HG02642 (cell line): ENCODE results near the gene ARHGAP20.

Experiments
- ATAC-seq: cut with Tn5 transposase; IDR thresholded peaks from one replicate; pipeline ENCODE4 v1.9.1; 2021; ENCODE audit warnings: mild to moderate bottlenecking; ENCODE audit not compliant: unreplicated experiment, poor library complexity

Gene ARHGAP20

DNA sequence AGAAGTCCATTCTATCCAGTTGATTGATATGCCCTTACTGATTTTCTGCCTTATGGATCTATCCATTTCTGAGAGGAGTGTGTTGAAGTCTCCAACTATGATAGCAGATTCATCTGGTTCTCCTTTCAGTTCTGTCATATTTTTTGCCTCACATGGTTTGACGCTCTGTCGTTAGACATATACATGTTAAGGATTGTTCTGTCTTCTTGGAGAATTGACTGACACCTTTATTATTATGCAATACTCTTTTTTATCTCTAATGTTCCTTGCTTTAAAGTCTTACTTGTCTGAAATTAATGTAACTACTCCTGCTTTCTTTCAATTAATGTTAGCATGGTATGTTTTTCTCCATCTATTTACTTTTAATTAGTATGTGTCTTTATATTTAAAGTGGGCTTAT, 12.1 kb upstream of the ARHGAP20 start:
- no peak for ATAC-seq

DNA sequence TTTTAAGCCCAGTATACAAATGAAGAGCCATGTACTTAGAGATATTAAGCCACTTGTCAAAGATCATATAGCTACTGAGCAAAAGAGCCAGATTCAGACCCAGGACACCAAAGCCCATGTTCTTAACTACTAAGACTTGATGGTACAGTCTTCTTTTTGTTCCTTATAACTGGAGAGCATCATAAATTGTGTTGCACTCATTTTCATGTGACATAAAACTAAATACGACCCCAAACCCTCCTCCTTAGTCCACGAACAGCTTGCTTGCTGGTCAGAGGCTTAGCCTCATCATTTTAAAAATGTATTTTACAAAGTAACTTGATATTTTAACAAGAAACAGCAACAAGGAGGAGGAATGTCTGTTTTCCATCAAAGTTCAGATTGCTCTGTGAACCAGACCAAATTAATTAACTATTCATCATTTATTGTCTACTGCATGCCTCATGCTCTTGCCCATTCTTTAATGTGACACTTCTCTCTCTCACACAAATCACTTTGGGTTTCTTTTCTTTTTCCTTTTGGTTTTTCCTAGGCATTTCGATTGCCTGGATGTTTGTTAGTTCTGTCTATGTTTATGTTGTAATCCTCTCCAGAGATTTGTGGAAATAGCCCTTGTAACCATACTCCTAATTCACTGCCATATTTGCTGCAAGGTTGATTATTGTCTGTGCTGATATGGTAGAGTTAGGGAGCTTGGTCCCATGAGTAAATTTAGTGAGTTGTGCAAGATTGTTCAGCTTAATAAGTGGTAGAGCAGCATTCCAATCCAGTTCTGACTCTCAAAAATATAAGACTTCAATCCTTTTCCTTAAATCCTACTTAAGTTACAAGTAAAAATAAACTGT, 8.4 kb upstream of the ARHGAP20 start:
- no peak for ATAC-seq

DNA sequence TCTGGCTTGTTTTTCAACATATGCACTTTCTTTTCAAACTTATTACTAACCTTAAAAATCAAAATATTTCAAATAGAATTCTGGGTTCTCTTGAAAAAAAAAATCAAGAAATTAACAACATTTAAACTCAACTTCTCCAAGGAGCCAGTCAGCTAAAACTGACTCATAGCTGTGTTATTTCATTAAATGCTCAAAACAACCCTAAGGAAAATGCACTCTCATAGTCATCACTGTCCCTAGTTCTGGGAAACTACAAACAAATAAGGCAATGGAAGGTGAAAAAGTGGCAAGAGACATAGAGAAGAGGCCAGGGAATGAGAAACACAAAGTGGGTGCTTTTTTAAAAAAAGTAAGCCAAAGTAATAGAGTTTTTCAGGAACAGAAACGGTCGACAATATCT, 4.1 kb upstream of the ARHGAP20 start:
- ATAC-seq, result no peak

GRCh38 chr11:110715541-110715940, 3.3 kb upstream of the ARHGAP20 start:
- ATAC-seq, result no peak

DNA sequence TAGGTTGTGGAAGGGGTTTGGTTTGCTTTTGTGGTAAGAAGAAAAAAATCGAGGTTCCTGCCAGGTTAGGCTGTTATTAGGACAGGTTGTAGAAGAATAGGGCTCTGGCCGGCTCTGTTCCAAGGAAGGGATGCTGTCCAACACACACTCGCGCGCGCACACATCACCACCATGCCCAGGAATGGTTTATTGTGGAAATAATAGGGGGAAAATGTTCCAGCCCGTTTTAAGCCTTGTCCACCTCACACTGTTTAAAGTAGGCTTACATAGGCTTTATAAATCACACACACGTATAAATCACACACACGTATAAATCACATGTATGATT, 1.2 kb upstream of the ARHGAP20 start:
- no peak for ATAC-seq

DNA sequence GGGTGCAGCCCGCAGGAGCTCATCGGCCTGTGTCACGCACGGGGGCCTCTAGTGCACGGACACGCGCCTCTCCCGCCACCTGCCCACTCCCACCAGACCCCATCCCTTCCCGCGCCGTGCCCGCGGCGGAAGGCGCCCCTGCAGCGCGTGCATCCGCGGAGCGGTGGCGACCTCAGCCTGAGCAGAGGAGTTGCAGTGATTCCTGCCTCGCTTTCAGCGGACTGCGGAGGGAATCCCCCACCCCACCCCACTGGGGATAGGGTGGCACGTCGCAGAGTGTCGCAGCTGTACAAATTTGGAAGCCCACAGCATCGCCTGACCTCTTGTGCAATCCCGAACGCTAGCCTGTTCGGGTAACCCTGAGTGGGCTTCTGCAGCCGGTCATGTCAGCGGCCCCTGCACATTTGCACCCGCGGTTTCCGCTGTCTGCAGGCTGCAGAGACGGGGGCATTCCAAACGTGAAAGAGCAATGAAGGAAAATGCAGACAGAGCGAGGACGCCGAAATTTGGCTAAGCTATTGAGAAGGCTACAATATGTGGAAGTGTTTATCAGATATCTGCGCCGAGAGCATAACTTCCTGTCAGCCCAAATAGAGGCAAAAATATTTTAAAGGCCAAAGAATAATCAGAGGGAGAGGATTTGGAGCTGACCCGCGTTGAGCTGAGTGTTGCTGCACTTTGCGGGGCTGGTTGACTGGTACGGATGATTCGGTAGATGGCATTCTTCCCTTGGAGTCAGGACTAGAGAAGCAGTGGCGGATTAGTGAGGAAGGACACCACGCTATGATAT, 617 bp upstream of the ARHGAP20 start:
- ATAC-seq, result peak; percentile 32

DNA sequence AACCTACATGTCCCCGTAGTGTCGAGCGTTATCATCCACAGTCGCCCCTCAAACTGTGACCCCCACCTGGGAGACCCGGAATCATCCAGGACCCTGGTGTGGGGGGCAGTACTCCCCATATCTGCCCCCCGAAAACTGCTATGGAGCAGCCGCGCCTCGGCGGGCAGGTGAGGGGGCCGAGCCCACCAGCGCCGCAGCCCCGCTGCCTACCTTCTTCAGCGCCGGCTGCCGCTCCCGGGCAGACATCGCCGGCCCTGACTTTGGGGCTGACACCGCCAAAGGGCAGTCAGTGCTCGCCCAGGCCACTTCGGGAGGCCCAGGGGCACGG, 825 bp downstream of the ARHGAP20 start:
- ATAC-seq, result no peak

- ATAC-seq, result no peak
Measured at GRCh38 chr11:110710628-110711381, 1.4 kb downstream of the ARHGAP20 start.

DNA sequence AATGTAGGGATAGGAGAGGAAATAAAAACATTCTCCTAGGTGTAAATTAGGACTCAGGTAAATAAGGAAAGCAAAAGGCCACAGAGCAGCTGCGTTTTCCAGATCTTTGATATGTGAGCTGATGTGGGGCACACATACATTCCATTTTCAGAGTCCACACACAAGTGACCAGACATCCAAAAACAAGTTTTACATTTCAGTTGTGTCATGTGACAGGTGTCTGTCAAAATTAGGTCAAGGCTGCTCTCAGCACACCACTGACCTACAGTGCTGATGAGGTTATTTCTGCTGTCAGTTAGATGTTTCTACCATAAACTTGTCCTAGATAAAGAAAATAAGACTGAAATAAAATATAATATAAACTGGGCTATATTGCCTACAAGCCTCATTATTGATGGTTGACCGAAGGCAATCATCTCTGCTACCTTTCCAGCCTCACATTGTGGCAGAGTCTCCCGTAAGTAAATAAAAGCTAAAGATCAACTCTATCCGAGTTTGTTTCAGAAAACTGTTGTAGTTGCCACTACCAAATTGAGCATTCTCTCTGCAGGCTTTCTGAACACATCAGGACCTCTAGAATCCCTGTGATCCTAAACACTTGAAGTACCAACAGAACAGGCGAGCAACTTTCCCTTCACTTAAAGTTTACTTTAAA, 7.9 kb downstream of the ARHGAP20 start:
- no peak for ATAC-seq

GRCh38 chr11:110691926-110692325, 20.3 kb downstream of the ARHGAP20 start:
- ATAC-seq, result no peak

GRCh38 chr11:110689306-110689705, 22.9 kb downstream of the ARHGAP20 start:
- no peak for ATAC-seq

DNA sequence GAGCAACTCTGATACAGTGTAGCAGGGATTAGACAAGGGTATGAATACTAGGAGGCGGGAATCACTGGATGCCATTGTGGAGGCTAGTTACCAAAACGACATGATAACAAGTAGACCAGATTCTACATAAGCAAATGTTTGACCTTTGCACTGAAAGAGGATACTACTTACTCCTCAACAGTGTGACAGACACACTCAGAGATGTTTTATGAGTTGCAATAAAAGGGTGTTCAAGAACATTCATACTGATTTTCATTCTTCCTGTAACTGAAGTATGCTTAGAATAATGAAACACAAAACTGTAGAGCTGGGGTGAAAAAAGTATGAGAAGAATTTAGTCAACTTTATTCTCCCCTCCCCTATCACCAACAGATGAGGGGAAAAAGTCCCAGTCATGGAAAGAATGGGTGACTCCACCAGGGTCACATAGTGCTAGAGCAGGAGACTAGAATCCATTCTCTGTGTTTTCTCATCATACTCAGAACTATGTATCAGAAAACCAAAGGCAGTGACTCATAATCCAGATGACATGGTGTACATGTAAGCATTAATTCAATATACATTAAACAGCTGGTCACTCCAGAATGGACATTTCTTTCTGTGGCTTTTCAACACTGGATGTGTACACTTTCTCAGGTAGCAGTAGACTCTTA, 32.8 kb downstream of the ARHGAP20 start:
- no peak for ATAC-seq

DNA sequence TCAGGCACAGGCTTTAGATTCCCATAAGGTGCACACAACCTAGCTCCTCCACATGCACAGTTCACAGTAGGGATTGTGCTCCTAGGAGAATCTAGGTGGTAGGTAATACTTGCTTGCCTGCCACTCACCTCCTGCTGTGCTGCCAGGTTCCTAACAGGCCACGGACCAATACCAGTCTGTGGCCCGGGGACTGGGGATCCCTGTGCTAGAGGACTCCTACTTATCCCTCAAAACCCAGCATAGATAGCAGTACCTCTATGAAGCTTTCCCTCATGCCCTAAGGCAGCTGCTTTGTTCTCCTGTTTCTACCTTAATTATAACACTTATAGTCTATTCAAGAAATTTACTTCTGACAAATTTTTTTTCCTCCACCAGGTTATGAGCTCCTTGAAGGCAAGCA, 36.7 kb downstream of the ARHGAP20 start:
- ATAC-seq, result no peak

DNA sequence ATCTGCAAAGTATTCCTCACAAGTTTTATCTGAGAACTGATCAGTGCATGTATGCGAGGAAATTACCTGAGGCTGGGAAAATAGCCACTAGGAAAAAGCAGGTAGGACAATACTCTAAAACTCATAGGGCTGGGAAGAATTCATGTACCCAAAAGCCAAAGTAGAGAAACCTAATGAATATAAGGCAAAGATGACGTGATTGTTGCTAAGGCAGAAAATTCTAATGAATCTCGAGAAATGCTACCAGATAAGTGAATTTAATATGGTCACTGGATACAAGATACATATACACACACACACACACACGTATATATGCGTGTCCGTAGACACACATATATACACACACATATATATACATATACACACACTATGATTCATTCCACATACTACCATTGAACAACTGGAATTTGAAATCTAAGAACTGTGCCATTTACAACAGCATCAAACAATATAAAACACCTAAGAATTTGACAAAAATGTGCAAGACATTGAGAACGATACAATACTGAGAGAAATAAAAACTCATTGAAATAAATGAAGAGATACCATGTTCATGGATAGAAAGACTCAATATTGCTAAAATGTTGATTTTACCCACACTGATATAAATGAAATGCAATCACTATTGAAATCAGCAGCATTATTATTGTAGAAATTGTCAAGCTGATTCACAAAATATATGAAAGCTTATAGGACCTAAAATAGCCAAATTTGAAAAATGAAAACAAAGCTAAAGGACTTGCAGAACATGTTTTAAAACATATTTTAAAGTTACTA, 46.4 kb downstream of the ARHGAP20 start:
- ATAC-seq, result no peak

- no peak for ATAC-seq
Measured at GRCh38 chr11:110655967-110656366, 56.3 kb downstream of the ARHGAP20 start.

DNA sequence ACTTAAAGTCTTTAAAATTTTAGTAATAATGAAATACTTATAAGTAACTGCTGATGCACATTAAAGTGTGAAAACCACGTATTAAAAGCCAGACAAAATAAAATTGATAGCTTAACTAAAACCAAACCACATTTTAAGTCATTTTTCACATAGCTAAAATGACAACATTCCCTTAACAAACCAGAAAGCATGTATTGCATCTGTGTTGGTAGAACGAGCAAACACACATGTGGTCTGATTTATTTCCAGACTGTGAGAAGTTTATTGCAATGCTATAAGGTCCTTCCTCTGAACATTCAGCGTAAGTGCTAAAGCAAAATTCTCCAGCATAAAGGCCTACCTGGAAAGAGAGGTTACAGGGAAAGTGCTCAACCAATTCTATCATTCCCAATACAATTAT, 57.8 kb downstream of the ARHGAP20 start:
- ATAC-seq, result no peak

- no peak for ATAC-seq
Measured at GRCh38 chr11:110645253-110645652, 67.0 kb downstream of the ARHGAP20 start.

DNA sequence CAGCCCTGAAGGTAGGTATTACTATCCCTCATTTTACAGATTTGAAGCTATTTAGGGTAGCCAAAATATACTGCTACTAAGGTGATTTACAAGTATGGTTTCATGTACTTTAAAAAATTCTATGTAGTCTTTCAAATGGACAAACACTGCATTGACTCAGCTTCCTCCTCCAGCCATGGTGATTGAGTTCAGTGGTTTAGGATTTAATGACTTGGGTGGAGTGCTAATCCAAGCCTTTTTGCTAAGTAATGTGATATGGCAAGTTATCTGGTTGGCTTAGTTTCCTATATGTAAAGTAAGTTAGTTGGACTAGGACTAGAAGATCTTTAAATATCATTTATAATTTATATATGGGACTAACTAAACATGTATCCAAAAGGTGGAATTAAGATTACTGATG, 77.9 kb downstream of the ARHGAP20 start:
- ATAC-seq, result no peak

DNA sequence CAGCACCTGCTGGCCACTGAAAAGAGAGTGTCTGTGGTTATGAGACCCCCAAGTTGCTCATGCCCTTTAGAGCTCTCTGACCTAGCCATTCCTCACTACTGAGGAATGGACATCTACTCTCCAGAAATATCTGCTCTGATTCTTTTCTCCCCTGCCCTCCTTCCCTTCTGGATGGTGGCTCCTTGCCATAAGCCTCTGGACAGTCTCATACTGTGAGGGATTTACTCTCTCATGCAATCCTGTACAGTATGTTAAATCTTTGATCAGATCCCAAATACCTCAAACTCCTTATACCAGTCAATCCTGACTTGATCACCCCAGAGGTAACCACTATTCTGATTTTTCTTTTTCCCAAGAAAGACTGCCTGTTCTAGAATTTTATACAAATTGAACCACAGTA, 80.7 kb downstream of the ARHGAP20 start:
- ATAC-seq, result no peak
